DOHH2 (cell line): Measurements from ENCODE around the gene SUGP2.

ENCODE experiments used
- H3F3A ChIP-seq: fragments of 200-600 bp; sonication (generic), shearing (Covaris generic); 2 replicates; pipeline ENCODE4 v1.6.0; 2016; ENCODE audit warnings: antibody characterized with exemption, mild to moderate bottlenecking; ENCODE audit not compliant: control insufficient read depth, insufficient read depth
- H3K27ac ChIP-seq: fragments of 200-600 bp; sonication (generic); 2 replicates; pipeline ENCODE4 v1.5.1; 2014; ENCODE audit warnings: low read depth, mild to moderate bottlenecking, low read length, moderate library complexity
- H3K27me3 ChIP-seq: fragments of 200-600 bp; sonication (generic); 2 replicates; pipeline ENCODE4 v1.6.1; 2014; ENCODE audit warnings: mild to moderate bottlenecking, low read length, mixed read lengths; ENCODE audit not compliant: control insufficient read depth
- H3K36me3 ChIP-seq: fragments of 200-600 bp; sonication (generic); 2 replicates; pipeline ENCODE4 v1.6.1; 2014; ENCODE audit warnings: mild to moderate bottlenecking, low read length, moderate library complexity, mixed read lengths; ENCODE audit not compliant: control insufficient read depth
- H3K4me1 ChIP-seq: fragments of 200-600 bp; sonication (generic); 2 replicates; pipeline ENCODE4 v1.6.1; 2014; ENCODE audit warnings: mild to moderate bottlenecking, low read length, mixed read lengths; ENCODE audit not compliant: control insufficient read depth
- H3K4me2 ChIP-seq: fragments of 200-600 bp; sonication (generic); 2 replicates; pipeline ENCODE4 v1.6.0; 2014; ENCODE audit warnings: mild to moderate bottlenecking, low read length, moderate library complexity
- H3K4me3 ChIP-seq: fragments of 200-600 bp; sonication (generic); 2 replicates; pipeline ENCODE4 v1.5.1; 2014; ENCODE audit warnings: mild to moderate bottlenecking, low read length, mixed read lengths
- H3K79me2 ChIP-seq: fragments of 200-600 bp; sonication (generic); 2 replicates; pipeline ENCODE4 v1.6.1; 2014; ENCODE audit warnings: mild to moderate bottlenecking, low read length, mixed read lengths; ENCODE audit not compliant: control insufficient read depth
- H3K9me2 ChIP-seq: fragments of 200-600 bp; sonication (generic); replicated peaks from 2 replicates; pipeline ENCODE4 v1.6.1; 2014; ENCODE audit warnings: mild to moderate bottlenecking, low read length, mixed read lengths; ENCODE audit not compliant: control insufficient read depth
- H3K9me3 ChIP-seq: fragments of 200-600 bp; sonication (generic); 2 replicates; pipeline ENCODE4 v1.6.1; 2014; ENCODE audit warnings: antibody characterized with exemption, low read length, mixed read lengths; ENCODE audit not compliant: control insufficient read depth, insufficient read depth
- H4K20me1 ChIP-seq: fragments of 200-600 bp; sonication (generic); 2 replicates; pipeline ENCODE4 v1.6.0; 2014; ENCODE audit warnings: low read depth, mild to moderate bottlenecking, antibody characterized with exemption, low read length, moderate library complexity; ENCODE audit not compliant: control insufficient read depth, insufficient read depth
- CTCF ChIP-seq: fragments of 200-600 bp; sonication (generic); IDR thresholded peaks from one replicate; pipeline ENCODE4 v1.5.1; 2014; ENCODE audit warnings: antibody characterized with exemption, mild to moderate bottlenecking, low read depth, low read length; ENCODE audit not compliant: poor library complexity, severe bottlenecking
- EZH2phosphoT487 ChIP-seq: fragments of 200-600 bp; sonication (generic); IDR thresholded peaks from 2 replicates; pipeline ENCODE4 v1.6.1; 2017; ENCODE audit warnings: borderline replicate concordance, mild to moderate bottlenecking, antibody characterized with exemption, low read length, moderate library complexity, mixed read lengths

SUGP2 gene

GRCh38 chr19:18989316-18989715, 44.0 kb downstream of the SUGP2 start:
- no peaks in the 10 kb centered on the region for H3K9me2 ChIP-seq
- peaks cover 7% of the 10 kb centered on the region; the same call in 1 of the 2 replicates for H3K4me1 ChIP-seq
- H3K4me3 ChIP-seq, result no peak overlapping the region
- H3F3A ChIP-seq, result peaks cover 3% of the 10 kb centered on the region; the same call in 1 of the 2 replicates
- no peak overlapping the region for H3K4me2 ChIP-seq
- no peaks in the 10 kb centered on the region for H4K20me1 ChIP-seq
- H3K27me3 ChIP-seq, result no peaks in the 10 kb centered on the region
- peaks cover 30% of the 10 kb centered on the region for H3K36me3 ChIP-seq
- H3K79me2 ChIP-seq, result no peaks in the 10 kb centered on the region
- no peaks in the 10 kb centered on the region for H3K9me3 ChIP-seq
- no peak overlapping the region for H3K27ac ChIP-seq
- TF ChIP-seq CTCF (no peak), EZH2phosphoT487 (no peak)

GRCh38 chr19:18987456-18987855, 45.9 kb downstream of the SUGP2 start:
- TF ChIP-seq CTCF (no peak), EZH2phosphoT487 (no peak)
- no peaks in the 10 kb centered on the region for H4K20me1 ChIP-seq
- no peak overlapping the region for H3K4me3 ChIP-seq
- H3K4me2 ChIP-seq, result no peak overlapping the region
- H3K79me2 ChIP-seq, result no peaks in the 10 kb centered on the region
- H3K27me3 ChIP-seq, result peaks cover 2% of the 10 kb centered on the region; the same call in 1 of the 2 replicates
- peaks cover 3% of the 10 kb centered on the region; the same call in 1 of the 2 replicates for H3F3A ChIP-seq
- H3K9me3 ChIP-seq, result no peaks in the 10 kb centered on the region
- peaks cover 11% of the 10 kb centered on the region for H3K36me3 ChIP-seq
- H3K27ac ChIP-seq, result no peak overlapping the region
- peaks cover 7% of the 10 kb centered on the region; the same call in 1 of the 2 replicates for H3K4me1 ChIP-seq
- H3K9me2 ChIP-seq, result no peaks in the 10 kb centered on the region

GRCh38 chr19:18985257-18985656, 48.1 kb downstream of the SUGP2 start:
- Histone ChIP-seq H3K27me3 (peaks cover 2% of the 10 kb centered on the region; the same call in 1 of the 2 replicates), H3K9me3 (no peaks in the 10 kb centered on the region), H3K4me2 (no peak overlapping the region), H4K20me1 (no peaks in the 10 kb centered on the region), H3K9me2 (no peaks in the 10 kb centered on the region), H3F3A (no peaks in the 10 kb centered on the region), H3K4me1 (peaks cover 7% of the 10 kb centered on the region; the same call in 1 of the 2 replicates), H3K79me2 (no peaks in the 10 kb centered on the region), H3K27ac (no peak overlapping the region), H3K4me3 (no peak overlapping the region), H3K36me3 (no peaks in the 10 kb centered on the region)
- TF ChIP-seq EZH2phosphoT487 (no peak), CTCF (no peak)

- no peaks in the 10 kb centered on the region for H3F3A ChIP-seq
Observed at GRCh38 chr19:18984251-18984650, 49.1 kb downstream of the SUGP2 start.

More at GRCh38 chr19:18984251-18984650, 49.1 kb downstream of the SUGP2 start:
- Histone ChIP-seq H3K27me3 (peaks cover 2% of the 10 kb centered on the region; the same call in 1 of the 2 replicates), H4K20me1 (no peaks in the 10 kb centered on the region), H3K36me3 (no peaks in the 10 kb centered on the region), H3K4me2 (no peak overlapping the region), H3K4me1 (peaks cover 7% of the 10 kb centered on the region; the same call in 1 of the 2 replicates), H3K9me3 (no peaks in the 10 kb centered on the region), H3K9me2 (no peaks in the 10 kb centered on the region), H3K4me3 (no peak overlapping the region), H3K79me2 (no peaks in the 10 kb centered on the region), H3K27ac (no peak overlapping the region)
- TF ChIP-seq CTCF, result no peak
- TF ChIP-seq EZH2phosphoT487, result no peak
